SHP77 treated with DMSO at 0.1 percent for 48 hours (cell line): ENCODE data around the gene USP20.
"Not testable (repeated sequence)": the region's sequence is repeated elsewhere in the genome, so short reads cannot be mapped to it uniquely, and the experiment has no call there.

Source experiments
- DNase-seq: peaks from one replicate; lab custom pipeline; 2025; lab: John Stamatoyannopoulos, UW

Gene USP20

DNA sequence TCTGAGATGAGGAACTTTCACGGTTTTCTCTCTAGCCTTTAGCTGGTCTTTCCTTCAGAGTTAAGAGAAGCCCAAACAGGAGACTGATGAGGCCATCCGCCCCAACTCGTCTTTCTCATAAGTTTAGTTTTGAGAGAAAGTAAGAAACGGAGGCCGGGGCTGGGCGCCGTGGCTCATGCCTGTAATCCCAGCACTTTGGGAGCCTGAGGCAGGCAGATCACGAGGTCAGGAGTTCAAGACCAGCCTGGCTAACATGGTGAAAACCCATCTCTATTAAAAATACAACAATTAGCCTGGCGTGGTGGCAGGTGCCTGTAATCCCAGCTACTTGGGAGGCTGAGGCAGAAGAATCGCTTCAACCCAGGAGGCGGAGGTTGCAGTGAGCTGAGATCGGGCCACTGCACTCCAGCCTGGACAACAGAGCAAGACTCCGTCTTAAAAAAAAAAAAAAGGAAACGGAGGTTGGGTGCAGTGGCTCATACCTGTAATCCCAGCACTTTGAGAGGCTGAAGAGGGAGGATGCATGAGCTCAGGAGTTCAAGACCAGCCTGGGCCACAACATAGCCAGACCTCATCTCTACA, 55.6 kb downstream of the USP20 start:
- DNase-seq, result not testable (repeated sequence)

DNA sequence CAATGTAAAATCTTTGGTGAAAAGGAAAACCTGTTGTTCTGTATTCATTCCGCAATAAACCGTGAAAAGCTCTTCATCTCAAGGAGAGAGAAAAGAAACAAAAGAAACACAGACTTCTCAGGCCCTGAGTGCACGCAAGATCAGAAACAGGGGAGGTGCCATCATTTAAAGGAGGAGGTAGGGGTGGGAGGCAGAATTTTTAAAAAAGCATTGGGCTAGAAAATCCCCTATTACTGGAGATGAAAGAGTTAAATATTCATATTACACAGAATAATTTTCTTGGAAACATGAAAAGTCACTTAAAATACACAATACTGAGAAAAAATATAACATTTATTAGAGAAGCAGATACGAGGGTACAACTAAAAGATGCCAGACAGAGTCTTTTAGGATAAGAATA, 56.3 kb downstream of the USP20 start:
- no peak for DNase-seq

DNA sequence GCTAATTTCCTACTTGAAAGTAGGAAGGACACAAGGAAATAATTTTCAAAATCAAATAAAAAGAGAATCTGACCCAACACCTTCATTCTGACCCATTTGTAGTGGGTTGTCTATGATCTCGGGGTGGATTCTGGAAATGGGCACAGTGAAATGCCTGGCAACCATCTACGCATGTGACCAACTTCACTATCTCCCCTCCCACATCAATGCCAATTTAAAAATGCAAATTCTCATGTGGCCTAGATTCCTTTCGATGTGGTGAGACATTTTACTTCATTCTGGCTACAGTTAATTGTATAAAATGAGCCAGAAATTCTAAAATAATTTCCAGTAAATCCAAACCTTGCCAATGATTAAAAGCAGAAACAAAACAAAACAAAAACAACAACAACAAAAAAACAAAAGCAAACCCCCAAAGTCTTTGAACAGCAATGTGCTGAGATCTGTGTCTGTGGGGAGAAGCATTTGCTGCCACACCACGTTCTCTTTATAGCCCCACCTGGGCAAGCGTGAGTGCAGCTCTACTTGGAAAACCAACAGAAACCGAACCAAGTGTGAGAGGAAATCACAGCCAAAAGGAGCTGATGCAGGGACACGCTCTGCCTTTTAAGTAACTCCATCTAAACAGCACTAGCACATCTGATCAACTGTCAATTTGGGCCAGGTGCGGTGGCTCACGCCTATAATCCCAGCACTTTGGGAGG, 59.0 kb downstream of the USP20 start:
- DNase-seq, result no peak

DNA sequence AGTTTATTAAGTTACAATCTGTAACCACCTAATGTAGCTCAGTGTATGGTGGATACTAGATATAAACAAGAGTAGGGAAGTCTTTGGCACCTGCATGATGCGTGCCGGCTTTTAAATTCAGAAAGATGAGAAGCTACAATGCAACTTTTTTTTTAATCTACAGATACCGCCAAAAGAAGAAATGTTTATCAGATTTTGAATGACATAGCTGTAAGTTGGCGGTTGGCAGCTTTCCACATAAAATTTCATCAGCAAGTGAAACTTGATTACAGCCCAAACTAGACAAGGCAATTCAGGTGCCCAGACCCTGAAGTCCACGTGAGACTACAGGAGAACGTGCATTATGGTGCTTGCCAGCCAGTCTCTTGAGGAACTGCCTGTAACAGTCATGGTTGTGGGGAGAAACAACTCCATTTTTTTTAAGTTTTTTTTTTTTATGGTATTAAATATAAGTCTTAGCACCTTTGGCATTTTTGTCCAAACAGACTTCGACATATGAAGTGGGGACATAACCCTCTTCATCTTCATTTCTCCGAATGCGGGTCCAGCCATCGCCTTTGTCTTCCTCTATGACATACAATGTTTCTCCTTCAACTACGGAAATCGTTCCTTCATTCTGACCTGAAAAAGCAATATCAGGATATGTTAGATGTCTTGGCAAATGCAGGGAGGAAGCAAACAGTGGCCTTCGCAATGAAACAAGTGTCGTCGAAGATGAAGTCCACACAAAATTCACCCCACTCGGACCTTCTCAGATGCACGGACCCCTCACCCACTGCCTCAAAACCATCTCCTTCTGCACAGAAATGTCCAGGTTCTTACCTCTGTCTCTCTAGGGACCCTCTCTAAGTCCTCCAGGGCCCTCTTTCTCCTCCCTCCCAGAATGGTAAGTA, 60.4 kb downstream of the USP20 start:
- no peak for DNase-seq

DNA sequence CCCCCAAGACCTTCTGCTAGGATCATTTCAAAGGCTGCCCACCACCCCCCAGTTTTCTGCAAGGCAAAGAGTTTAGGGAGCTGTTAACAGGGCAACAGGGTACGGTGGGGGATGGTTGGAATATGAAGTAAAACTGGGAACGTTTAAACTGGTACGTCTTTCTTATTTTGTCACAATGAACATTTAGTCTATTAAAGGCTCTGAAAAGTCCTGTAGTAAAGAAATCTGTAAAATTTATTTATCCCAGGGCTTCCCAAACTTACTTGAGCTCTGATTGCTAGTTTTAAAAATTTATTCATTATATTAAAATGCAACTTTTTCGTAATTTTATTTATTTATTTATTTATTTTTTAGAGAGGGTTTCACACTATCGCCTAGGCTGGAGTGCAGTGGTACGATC, 62.0 kb downstream of the USP20 start:
- no peak for DNase-seq

DNA sequence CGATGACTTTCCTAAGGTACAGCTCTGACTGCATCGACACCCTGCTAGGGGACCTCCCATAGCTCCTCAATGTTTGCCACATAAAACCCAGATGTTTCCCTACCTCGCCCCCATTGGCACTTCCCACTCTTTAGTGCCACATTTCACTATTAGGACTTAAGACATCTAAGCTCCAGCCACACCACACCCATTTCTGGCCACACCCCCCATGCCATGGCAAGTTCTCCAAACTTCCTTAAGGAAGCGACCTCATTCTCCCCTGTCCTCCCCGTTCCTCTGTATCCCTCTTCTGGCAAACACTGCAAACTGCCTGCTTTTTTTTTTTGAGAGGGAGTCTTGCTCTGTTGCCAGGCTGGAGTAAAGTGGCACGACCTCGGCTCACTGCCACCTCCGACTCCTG, 62.9 kb downstream of the USP20 start:
- no peak for DNase-seq

DNA sequence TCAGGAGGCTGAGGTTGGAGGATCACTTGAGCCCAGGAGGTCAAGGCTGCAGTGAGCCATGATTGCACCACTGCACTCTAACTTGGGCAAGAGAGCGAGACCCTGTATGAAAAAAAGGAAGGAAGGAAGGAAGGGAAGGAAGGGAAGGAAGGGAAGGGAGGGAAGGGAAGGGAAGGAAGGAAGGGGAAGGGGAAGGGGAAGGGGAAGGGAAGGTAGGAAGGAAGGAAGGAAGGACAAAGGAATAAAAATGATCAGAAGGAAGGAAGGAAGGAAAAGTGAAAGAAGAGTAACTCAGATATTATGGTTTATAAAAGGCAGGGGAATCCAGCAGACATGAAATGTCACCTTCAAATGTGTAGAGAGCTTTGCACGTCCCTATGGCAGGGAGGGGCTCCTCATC, 64.4 kb downstream of the USP20 start:
- no peak for DNase-seq

DNA sequence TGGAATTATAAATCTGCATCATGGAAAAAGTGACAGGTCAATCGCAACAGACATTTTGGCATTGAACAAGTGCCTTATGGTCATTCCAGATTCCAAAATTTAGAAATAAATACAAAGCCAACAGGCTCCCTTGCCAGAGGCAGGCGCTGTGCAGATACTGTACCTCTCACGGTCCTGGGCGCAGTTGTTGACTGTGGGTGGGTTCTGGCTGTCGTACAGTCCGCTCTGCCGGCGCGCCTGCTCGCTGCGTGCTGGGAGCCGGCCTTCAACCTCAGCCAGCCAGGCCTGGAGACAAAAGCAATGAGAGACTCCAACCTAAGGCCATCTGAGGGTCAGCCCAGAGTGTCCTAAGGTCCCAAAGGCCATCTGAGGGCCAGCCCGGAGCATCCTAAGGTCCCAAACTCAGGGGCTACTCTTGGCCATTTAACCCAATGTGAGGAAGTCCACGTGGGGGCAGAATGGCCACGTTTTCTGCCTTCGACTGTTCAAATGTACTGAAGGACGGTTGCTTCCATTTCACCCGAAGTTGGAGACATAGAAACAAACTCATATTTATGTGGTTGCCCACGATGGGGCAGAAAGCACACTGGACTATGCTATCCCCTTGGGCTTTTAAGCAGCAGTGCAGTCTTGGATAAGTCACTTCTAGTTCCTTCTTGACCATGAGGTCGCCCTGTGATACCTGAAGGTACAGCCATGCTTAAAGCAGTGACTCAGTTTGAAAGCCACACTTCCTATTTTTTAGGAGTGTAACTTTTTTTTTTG, 65.2 kb downstream of the USP20 start:
- no peak for DNase-seq

DNA sequence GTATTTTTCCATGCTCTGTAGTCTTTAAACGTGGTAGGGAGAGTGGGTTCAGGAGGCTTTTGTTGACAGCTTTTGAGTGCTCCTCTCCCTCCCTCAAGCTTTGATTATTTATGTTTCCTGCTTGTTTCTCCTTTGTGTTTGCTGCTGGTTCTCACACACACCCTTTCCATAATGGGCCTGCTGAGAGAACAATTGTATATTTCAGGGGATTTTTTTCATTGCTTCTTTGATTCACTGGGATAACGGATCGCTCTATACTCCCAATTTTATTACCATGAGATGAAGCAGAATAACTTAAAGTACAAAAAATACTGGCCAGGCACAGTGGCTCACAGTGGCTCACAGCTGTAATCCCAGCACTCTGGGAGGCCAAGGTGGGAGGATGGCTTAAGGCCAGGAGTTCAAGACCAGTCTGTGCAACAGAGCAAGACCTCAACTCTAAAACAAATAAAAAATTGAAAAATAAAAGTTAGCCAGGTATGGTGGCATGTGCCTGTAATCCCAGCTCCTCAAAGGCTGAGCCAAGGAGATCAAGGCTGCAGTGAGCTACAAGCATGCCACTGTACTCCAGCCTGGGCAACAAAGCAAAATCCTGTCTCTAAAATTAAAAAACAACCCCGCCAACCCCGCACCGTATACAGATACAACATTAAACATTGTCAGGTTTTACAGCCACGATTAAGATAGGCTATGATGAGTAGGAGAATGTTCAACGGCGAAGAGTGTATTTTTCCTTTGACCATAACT, 66.9 kb downstream of the USP20 start:
- DNase-seq, result no peak

DNA sequence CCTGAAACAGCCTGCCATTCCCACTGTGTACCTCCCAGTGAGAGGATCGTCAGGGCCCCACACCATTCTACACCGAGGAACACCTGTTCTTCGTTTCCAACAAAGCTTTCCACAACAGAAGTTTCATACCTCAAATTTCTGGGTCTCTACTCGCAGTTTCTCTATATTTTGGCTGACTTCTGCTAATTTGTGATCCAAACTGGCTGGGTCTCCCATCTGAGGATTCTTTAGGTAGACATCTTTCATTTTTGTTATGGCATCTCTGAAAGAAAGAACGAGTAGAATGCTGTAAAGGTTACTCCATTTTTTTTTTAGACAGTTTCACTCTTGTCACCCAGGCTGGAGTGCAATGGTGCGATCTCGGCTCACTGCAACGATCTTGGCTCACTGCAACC, 67.5 kb downstream of the USP20 start:
- DNase-seq, result no peak

DNA sequence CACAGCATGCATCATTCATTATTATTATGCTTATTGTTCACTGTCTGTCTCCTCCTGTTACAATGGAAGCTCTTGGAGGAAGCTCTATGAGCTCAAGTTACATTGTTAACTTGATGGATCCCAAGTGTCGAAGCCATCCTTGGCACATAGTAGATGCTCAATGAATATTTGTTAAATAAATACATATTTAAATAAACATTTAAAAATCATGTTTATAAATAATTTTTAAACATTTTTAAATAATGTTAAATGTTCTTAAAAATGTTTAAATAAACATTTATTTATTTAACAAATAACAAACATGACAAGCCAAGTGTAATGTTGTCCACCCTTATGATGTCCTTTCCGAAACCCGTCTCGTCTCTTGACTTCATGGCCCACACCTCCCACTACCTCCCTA, 69.5 kb downstream of the USP20 start:
- DNase-seq, result no peak

DNA sequence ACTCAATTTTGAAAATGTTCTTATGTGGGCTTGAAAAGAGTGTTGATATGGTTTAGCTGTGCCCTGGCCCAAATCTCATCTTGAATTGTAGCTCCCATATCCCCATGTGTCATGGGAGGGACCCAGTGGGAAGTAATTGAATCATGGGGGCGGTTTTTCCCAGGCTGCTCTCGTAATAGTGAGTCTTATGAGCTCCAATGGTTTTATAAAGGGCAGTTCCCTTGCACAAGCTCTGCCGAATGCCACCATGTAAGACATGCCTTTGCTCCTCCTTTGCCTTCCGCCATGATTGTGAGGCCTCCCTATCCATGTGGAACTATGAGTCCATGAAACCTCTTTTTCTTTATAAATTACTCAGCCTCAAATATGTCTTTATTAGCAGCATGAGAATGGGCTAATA, 71.0 kb downstream of the USP20 start:
- no peak for DNase-seq

DNA sequence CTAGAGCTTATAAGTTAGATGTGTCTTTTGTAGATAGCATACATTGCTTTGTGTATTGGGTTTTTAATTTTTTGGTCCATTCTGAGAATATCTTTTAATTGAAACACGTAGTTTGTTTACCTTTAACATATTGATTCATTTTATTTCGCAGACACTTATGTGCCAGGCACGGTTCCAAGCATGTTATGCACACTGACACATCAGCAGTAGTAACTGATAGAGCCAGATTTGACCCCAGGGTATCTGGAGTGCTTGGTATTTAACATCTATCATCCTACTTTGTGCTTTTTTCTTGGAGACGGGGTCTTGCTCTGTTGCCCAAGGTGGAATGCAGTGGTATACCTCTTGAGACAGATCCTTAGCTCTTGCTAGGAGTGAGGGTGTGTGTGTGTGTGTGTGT, 71.9 kb downstream of the USP20 start:
- no peak for DNase-seq

DNA sequence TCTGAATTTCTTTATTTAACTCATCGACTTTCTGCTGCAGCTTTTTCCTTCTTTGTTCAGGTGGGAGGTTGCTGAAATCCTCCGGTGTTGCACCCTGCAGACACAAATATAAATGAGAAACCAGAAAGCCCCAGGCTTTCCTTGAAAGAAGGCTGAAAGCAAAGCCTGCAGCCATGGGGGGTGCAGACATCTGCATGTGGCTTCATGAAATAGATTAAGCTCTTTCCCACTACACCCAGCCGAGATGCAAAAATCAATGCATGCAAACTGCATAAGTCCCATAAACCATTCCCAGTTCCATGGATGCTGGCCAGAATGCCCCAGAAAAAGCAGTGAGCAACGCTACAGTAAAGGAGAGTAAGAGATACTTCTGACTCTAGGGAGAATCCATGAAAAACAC, 73.6 kb downstream of the USP20 start:
- DNase-seq, result no peak

DNA sequence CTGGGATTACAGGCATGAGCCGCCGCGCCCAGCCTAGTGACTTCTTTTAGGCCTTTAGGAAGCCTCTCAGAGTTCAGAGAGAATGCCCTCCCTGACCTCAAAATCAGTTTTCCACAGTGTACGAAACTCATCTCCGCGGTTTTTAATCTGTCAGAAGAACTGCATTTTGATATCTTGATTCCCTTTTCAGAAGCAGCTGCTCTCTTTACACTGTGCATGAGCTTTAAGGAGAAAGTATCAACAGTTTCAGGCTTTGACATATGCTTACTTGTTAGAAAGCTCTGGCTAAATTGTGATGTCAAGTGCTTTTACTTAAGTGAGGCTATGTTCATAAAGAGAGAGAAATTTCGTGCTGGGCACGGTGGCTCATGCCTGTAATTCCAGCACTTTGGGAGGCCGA, 74.6 kb downstream of the USP20 start:
- DNase-seq, result no peak

DNA sequence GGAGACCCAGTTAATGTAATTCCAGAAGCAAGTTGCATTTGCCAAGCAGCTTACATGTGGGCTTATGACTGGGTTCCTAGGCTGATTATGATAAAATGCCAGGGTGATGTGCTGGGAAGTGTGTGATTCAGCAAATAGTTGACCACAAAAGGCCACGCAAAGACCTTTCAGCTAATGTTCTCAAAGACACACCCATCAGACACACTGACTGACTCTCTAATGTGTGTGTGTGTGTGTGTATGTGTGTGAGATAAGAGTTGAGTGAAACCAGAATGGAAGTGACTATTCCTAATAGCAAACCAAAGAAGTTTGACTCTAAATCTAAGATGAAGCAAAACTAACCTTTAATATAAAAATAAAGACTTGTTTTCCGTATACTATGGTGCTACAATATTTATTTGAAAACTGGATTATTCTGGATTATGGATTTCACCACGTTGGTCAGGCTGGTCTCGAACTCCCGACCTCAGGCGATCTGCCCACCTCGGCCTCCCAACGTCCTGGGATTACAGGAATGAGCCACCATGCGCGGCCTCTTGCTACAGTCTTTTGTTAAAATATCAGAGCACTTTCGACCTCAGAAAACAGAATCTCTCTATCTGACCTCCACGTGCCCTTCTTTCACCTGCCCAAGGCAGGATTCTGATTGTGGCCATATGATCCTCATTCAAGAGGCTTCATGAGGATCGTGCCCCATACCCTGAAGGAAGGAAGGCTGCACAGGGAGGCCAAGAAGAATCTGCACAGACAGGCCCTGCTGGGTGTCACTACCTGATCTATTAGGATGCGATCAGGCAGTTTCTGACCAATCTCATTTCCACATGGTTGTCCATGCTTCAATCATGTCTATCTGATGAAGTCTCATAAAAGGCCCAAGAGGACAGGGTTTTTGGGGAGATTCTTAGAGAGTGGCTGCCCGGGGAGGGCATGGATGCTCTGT, 75.6 kb downstream of the USP20 start:
- no peak for DNase-seq

DNA sequence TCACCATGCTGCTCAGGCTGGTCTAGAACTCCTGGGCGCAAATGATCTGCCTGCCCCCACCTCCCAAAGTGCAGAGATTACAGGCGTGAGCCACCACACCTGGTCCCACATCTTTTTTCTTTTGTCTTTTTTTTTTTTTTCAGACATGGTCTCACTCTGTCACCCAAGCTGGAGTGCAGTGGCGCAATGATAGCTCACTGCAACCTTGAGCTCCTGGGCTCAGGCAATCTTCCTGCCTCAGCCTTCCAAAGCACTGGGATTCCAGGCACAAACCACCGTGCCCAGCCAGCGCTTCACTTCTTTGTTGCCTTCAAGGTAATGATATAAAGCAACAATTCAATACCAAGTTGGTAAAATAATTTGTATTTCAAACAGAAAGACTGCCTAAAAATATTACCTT, 78.8 kb downstream of the USP20 start:
- DNase-seq, result no peak

DNA sequence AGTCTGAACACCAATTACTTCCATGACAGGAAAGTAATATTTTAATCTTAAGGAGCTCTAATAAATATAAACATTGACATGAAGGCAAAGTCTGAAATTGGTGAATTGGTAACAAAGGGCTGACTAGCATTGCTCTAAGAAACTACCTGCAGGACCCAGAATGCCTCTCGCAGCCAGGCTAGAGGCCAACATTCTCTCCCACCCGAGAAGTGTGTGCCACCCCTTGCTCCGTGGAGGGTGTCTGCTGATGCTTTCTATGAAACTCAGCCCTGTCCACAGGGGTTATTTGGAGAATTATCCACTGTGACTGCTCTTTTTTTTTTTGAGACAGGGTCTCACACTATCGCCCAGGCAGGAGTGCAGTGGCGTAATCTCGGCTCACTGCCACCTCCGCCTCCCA, 81.4 kb downstream of the USP20 start:
- no peak for DNase-seq

DNA sequence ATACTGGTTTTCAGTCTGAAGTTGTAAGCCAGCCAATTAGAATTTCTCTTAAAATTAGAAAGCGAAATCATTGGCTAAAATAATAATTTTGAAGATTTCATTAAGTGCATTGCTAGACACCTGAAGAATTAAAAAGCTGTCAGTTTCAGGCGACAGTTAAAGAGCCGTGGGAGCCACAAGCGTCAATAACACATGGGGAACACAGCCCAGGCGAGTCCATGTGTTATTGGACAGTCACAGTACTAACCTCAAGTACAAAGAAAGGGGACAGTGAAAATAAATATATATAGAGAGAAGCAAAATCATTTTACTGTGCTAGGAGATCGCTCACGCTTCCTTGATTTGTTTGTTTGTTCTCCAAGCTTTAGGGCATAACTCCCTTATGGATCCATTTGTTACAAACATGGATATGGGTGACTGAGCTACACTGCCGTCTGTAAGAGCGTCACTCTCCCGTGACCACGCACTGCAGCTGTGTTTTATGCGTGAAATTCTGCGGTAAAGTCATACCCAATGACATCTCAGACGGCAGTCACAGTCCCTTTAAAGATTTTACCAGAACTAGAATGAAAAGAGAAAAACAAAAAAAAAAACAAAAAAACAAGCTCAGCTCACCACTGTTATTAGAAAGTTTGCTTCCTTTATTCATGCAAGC, 83.2 kb downstream of the USP20 start:
- no peak for DNase-seq

DNA sequence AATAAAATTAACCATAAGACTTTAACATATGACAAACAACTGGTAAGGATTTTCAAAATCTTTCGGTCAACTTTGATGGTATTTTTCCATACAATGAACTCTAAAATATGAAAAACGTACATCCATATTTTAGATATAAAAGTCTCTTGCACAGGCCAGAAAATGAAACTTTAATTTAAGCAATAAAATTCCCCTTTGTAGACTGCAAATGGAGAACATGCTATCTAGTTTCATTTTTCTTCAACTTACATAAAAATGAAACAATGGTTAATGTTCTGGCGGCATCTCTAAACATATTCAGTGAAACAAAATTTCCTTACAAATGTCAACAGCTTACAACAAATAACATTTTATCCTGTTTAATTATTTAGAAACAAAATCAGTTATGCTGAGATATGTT, 84.0 kb downstream of the USP20 start:
- DNase-seq, result no peak
